G401.6 (cell line): ENCODE results near the gene KIF19.

Experiments
- FAIRE-seq: peaks from 2 replicates; lab custom pipeline; 2012; peaks lifted over from hg19 to GRCh38; lab: Jason Lieb, UNC

Gene KIF19

DNA sequence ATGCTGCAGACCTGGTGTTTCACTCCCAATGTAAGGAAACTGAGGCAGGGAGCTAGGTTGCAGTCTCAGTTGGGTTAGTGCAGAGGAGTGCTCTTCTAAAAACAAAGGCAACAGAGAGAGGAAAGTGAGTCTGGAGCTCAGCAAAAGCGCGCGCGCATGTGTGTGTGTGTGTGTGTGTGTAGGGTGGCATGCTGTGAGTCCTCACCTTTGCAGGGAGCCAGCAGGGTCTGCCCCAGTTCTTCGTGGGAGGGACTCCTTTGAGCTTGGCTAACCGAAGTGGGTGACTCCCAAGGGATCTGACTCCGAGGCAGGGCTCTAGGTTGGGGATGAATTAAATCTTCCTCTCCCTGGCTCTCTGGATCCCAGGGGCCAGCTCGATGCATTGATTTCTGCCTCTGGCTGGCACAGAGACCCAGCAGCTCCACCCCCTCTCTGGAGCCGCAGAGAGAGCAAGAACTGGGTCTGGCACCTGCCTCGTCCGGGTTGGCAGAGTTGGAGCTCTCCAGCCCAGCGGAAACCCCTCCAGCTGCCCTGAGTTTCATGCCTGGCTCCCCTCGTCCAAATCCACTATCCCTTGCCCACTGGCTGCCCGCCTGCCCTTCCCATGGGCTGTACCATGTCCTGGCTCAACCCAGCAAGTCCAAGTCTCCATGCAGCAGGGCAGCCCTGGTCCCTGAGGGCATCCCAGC is 36.9 kb downstream of the KIF19 start:
- no peak for FAIRE-seq

DNA sequence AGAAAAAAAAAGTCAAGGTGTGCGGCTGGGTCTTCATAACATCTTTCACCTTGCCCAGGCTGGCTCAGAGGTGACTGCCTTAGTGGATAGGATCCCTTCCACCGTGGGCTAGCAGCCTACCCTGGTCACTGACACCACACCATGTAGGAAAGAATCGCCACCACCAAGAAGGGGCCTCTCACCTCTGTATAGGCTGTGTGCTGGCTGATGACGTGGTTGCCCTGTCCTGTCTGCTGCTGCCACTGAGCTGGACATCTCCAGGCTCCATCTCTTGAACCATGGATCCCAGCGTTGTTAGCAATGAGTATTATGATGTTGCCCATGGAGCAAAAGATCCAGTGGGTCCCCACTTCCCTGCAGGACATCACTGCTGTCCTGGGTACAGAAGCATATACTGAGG is 41.2 kb downstream of the KIF19 start, which contains the start of gene GPR142:
GPR142 (plus strand) TSS at position 301 of the 400 bp plus-strand sequence. CDS start 2,035 bp downstream, outside the sequence.
- no peak for FAIRE-seq

DNA sequence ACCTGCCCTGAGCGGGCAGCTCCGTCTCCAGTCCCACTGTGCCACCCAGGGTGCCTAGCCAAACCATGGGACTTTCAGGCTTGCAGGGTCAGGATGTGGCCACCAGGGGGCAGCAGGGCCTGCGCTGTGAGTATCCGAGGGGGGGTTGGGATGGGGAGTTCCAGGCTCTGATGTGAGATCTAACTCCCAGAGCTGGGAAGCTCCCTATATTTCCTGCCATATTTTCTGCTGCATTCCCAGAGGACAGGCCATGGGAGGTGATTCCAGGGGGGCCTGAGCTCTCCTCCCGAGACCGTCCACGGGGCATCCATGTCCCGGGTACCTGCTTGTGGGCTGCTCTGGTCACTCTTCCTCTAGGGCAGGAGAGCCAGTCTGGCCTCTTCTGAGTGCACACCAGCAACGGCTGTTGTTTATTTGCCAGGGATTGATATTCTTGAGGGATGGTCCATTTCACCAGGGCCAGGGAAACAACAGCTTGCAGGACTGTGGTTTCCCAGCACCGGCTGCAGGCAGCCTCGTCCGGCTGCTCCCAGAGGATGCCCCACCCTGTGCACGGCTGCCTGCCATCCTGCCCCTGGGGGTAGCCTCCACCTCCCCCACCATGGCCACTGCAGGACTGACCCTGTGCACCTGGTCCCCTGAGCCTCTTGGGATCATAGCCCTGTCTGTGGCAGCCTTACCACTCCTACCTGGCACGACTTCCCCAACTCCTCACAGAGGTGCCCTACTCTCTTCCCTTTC is 42.5 kb downstream of the KIF19 start:
- FAIRE-seq, result no peak

DNA sequence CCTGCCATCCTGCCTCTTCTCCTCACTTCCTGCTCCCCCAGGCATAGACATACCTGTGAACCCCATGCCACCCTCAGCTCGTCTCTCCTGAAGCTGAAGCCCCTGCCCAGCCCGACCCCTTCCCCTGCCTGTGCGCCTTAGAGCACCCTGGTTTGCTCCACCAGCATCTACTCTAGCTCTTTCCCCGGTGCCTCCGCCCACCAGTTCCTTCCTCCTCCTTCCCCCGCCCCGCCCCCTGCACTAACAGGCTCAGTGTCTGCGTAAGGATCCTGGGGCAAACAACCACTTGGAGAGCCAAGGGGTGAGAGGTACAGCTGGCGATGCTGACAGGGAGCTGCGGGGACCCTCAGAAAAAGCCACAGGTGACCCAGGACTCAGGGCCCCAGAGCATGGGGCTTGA is 43.2 kb downstream of the KIF19 start:
- no peak for FAIRE-seq

DNA sequence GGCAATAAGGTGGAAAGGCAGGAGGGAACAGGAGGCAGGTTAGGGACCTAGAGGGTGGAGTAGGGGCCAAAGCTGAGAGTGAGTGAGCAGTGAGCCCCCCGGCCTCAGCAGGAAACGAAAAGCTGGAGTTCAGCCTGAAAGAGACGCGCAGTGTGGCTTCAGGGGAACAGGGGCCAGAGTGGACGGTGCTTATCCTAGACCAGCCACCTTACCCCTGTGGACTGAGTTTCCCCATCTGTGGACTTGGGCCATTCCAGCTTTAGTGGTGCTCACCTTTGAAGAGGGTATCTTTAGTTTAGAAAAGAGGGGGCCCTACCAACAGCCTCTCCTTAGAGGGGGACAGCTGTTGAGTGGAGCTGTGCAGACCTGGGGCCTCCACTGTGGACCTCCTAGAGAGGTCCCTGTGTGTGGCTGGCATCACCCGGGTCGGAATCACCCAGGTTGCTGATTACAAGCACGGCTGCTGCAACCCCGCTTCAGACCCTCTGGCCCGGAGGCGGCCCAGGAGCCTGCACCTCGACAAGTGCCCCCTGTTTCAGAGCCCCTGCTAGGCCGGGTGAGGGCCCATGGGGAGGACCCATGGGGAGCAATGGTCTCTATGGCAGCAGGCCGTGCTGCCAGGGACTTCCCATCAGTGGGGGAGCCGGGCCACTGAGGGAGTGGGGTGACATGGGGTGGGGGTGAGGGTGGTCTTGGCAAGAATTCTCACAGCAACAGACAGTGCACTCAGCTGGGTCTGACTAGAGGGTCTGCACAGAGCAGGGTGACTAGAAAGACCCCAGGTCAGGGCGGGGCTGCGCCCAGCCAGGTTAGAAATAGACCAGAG is 43.9 kb downstream of the KIF19 start:
- no peak for FAIRE-seq

DNA sequence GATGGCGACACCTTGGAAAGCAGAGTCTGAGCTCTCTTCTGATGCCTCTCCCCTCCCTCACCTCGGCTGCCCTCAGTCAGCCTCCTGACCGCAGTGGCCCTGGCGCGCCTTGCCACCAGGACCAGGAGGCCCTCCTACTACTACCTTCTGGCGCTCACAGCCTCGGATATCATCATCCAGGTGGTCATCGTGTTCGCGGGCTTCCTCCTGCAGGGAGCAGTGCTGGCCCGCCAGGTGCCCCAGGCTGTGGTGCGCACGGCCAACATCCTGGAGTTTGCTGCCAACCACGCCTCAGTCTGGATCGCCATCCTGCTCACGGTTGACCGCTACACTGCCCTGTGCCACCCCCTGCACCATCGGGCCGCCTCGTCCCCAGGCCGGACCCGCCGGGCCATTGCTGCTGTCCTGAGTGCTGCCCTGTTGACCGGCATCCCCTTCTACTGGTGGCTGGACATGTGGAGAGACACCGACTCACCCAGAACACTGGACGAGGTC is 45.7 kb downstream of the KIF19 start:
- FAIRE-seq, result no peak

DNA sequence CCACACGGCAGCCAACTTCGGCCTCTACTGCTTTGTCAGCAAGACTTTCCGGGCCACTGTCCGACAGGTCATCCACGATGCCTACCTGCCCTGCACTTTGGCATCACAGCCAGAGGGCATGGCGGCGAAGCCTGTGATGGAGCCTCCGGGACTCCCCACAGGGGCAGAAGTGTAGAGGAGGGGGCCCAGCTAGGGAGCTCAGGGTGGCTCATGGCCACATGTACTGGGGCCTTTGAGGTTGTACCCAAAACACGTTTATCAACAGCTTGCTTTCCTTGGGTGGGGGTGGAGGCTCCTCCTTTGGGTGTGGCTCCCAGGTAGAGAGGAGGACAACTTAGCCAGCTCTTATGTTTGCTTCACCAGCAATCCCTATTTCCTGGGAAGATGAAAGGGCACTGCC is 46.4 kb downstream of the KIF19 start:
- no peak for FAIRE-seq

DNA sequence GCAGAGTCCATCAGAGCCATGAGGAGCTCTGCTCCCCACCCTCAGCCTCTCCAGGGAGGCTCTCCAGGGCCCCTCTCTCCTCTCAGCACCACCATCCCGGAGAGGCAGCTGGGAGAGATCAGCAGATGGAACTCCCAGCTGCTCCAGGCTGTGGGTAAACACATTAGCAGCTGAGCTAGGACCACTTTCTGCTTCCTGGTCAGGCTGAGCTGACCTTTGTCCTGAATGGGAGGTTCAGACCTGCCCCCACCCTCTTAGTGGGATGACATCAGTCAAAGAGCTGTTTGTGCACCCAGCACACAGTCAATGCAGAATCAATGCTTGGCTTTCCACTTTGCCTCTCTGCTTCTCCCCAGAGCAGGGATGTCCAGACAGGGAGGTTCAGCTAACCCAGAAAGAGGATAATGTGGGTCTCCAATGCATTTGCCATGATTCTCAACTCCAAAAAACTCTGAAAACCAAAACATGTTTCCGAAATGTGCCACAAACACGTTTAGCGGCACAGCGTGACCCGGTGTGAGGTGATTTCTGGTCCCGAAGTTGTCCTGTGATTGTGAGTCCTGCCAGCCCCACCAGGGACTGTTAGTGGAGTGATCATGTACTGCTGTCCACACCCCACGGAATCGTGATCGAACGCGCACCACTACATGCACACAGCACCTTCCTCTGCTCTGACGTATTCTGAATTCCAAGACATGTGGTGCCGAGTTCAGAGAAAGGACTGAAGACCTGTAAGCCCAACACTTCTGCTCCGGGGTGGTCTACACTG is 48.0 kb downstream of the KIF19 start:
- no peak for FAIRE-seq

DNA sequence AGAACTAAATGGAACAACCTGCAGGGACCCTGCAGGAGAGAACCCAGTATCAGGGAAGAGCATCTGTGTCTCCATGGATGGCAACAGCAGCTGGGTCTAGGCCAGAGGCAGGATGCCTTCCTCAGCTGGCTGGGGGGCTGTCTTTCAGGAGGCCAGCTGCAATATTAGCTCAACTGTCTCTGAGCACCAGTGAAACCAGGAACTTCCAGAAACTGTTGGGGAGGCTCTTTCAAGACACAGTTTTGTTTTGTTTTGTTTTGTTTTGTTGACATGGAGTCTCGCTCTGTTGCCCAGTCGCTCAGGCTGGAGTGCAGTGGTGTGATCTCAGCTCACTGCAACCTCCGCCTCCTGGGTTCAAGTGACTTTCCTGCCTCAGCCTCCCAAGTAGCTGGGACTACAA is 48.8 kb downstream of the KIF19 start:
- FAIRE-seq, result no peak

DNA sequence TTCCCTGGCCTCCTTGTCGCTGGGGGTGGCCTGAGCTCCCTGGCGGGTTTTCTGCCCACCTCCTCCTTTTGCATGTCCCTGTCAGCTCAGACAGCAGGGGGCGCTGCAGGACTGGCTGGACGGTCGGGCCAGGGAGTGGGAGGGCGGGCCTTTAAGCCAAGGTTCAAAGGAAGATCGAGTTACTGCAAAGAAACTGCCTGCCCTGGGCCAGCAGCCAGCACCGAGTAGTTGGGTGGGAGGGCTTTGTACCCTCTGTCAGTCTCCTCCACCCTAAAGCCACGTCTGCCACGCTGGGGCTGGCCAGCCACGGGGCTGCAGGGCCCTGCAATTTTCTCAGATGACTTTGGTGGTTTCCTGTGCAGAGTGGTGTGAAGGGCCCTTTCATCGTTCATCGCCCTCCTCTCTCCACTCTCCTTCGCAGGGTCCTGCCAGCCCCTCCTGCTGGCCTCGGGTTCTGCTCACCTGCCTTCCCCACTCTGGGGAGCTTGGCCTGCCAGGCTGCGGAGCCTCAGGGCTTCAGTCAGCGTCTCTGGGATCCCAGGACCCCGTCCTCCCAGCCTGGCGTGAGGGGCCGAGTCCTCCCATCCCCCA is 53.6 kb downstream of the KIF19 start:
- FAIRE-seq, result no peak

DNA sequence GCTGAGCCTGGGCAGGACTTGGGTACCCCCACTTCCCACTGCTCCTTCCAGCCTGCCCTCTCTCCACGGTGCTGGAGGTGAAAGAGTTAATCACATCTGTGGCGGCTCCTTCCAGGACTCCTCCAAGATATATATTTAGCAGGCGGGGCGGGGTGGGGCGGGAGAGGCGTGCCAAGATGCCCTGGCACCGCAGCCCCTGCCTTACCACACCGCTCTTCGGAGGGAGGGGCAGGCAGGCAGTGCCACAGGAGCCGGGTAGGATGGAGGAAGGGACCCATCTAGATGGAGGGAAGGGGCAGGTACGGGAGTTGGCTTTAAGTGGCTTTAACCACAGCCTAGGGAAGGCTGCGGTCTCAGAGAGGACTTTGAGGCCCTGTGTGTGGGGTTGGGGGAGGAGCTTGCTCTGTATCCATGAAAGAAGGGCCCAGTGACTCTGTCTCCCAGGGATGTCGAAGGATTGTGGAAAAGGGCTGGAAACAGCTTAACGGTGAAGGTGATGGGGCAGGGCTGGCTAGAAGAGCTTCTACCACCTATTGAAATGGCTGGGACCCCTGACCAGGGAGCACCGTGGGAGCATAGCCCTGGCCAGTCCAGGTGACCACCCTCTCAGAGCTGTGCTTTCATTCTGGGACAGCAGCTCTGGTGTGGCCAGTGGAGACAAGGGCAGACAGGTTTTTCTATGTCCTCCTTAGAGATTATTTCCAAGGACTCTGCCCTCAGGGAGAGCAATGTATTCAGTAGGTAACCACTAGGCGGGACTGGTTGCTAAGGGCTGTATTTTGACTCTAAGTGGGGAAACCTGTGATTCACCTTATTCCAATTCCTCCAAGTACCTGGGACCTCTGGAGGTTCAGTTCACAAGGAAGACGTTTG is 54.3 kb downstream of the KIF19 start:
- no peak for FAIRE-seq

DNA sequence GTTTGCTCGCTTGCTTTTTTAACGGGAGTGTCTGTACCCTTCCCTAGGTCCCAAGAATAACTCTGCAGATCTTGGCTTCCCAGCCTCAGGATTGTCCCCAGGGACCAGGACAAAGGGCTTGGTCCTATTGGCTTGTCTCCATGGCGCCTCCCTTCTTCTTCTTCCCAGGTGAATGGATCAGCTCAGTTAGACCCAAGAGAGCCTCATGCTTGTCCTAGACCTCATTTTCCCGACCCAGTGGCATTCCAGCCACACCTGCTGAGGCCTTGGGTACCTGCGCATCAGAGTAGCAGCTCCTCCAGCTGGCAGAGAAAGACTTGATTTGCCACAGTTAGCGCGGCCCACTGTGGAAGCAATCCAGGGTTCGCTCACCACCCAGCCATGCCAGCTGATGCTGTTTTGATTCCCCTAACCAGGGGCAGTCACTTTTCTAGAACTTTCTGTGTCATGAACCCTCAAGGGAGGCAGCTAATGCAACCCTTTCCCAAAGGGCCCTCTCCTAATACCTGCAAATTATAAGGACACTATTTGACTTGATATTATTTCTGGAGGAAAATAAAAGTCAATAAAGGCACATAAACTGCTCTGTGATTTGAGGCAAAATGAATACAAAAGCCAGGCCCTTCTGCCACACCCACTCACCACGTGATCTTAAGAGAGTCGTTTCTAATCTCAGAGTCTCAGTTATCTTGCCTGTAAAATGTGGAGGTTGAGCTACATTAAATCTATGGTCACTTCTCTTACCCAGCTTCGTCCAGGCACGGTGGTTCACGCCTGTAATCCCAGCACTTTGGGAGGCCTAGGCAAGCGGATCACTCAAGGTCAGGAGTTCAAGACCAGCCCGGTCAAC is 55.2 kb downstream of the KIF19 start:
- no peak for FAIRE-seq

DNA sequence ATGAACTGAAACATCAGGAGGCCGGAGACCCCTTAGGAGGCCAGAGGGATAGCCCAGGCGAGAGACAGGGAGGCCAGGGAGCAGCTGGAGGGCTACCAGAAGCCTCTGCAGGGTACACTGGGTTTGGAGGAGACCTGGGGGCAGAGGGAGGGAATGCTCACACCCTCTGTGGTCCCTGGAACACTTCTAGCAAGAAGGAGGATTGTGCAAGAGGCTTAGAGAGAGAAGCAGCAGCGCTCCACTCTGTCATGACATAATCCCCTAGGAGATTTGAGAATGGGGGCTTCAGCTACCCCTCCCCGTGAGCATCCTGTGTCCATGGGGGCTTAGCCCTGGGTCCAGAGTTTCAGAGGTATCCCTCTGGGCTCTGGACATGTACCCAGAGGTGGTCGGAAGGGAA is 57.1 kb downstream of the KIF19 start:
- no peak for FAIRE-seq

DNA sequence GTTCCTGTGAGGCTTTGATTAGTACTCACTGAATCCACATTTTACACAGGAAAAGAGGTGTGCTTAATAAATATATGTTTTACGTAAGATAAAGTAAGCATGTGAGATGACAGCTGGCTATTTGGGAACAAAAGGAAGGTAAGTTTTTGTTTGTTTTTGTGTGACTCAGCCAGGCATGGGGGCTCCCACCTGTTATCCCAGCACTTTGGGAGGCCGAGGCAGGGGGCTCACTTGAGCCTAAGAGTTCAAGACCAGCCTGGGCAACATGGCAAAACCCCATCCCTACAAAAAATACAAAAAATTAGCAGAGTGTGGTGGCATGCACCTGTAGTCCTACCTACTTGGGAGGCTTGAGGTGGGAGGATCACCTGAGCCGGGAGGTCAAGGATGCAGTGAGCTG is 59.2 kb downstream of the KIF19 start:
- FAIRE-seq, result no peak

DNA sequence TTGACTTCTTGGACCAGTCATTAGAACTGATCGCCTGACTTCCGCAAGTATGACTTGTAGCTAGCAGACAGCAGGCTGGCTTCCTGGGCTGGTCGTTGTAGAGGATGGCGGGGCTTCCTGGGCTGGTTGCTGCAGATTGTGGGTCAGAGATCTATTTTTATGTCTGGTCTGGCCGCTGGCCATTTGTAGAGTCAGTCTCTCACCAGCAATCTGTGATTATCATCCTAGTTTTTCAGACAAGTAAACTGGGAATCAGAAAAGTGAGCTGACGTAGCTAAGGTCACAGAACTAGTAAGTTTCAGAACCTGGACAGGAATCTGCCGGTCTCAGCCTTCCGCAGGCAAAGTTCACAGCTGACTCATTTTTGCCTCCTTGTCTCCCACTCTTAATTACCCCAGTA is 60.4 kb downstream of the KIF19 start:
- FAIRE-seq, result no peak

DNA sequence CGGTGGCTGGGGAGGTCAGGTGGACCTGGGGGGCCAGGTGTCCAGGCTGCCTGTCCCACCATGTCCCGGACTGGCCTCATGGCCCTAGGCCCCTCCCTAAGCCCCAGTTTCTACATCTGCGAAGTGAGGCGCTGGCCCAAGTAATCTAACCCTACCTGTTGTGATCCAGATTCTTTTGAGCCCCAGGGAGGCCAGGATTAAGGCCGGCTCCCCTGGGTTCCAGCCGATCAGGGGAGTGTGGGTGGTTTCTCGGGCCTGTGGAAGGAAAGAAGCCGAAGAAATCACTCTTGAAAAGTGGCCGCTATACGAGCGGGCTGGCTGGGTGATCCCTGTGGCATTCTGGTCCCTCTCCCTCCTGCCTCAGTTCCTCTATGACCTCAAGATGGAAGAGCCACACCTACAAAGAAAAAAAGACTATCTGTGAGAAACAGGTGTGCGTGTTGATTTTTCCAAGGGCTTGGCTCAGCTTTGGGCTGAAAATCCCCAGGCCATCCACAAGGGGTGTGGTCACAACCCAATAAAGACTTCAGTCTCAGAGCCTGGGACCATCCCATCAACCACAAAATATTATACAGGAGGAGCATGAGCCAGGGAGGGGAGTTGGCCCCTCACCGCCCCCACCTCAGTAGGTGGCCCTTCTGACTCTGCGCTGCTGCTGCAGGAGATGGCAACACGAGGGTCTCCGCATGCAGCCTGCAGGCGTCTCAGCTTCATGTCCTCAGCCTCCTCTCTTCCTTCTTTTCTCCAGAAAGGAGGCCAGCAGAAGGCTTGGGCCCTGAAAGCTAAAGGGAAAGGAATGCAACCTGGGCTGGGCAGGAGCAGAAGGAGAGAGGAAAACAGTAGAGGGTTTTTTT is 61.6 kb downstream of the KIF19 start:
- FAIRE-seq, result no peak

DNA sequence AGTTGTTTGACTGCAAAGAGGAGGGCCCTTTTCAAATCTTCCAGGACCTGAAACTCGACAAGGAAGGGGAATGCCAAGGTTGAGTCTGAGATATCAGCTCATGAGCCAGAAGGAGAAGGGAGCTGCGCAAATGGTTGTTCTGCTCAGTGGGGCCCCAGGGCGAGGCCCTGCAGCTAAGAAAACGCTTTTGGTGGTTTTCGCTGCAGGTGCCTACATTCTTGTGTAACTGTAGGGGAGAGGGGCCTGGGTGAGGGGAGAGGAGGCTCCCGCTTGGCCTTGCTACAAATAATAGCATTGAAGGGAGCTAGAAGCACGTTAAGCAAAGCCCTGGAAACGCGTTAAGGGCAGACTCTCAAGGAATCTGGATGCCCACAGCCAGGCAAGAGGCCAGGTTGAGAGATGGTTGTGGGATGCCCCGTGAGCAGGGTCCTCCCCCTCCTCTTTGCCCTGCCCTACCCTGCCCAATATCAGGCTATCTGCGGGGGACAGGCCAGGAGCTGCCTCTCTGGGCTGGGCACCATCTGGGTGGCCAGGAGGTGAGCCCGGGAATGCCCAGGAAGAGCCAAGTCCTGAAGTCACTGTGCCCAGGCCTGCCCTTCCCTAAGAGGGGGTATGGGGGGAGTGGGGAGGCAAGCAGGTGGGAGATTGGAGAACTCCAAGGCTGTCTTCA is 63.2 kb downstream of the KIF19 start:
- no peak for FAIRE-seq
